SK-N-SH (cell line): ENCODE measurements around the gene LRRC8D.

Source experiments
- CTCF ChIP-seq: fragments of 200-600 bp; sonication (generic); IDR thresholded peaks from 2 replicates; pipeline ENCODE4 v1.6.1; 2017; ENCODE audit warnings: antibody characterized with exemption, mild to moderate bottlenecking, moderate library complexity
- FOXJ3 ChIP-seq: sonication (generic); formaldehyde crosslinking; IDR thresholded peaks from 2 replicates; pipeline ENCODE4 v1.5.1; 2020; ENCODE audit warnings: mild to moderate bottlenecking, missing genetic modification reagents
- FOXM1 ChIP-seq: IDR thresholded peaks from 2 replicates; pipeline ENCODE4 v1.4.0; 2012; ENCODE audit warnings: low read depth, mild to moderate bottlenecking
- IRF3 ChIP-seq: fragments of 150-350 bp; IDR thresholded peaks from 2 replicates; pipeline ENCODE4 v1.6.1; 2016; ENCODE audit warnings: mild to moderate bottlenecking, low read depth, low read length
- MXI1 ChIP-seq: IDR thresholded peaks from 2 replicates; pipeline ENCODE4 v1.6.1; 2012; ENCODE audit warnings: mild to moderate bottlenecking, low read depth, low read length, improper control_type of control experiment
- PBX3 ChIP-seq: IDR thresholded peaks from 2 replicates; pipeline ENCODE4; 2012
- POLR2AphosphoS5 ChIP-seq: IDR thresholded peaks from 2 replicates; pipeline ENCODE4 v1.6.1; 2012; ENCODE audit warnings: low read depth, low read length
- ZBTB33 ChIP-seq: IDR thresholded peaks from 2 replicates; pipeline ENCODE4 v1.4.0; 2012; ENCODE audit warnings: low read depth, borderline replicate concordance

- no peak for TF ChIP-seq CTCF
- TF ChIP-seq ZBTB33 = no peak
- TF ChIP-seq POLR2AphosphoS5 = no peak
- TF ChIP-seq PBX3 = no peak
- no peak for TF ChIP-seq IRF3
- TF ChIP-seq FOXM1 = no peak
- no peak for TF ChIP-seq FOXJ3 (CRISPR knock-in tag)
- no peak for TF ChIP-seq MXI1
Observed at GRCh38 chr1:89934461-89934860, 113.6 kb downstream of the LRRC8D start.
